IMR-90 (cell line): ENCODE measurements around the gene HOXC5. TPM values are rescaled to one million over a fixed set of nuclear protein-coding genes. Genes with fewer than 3 reads are reported as not detected.

Experiments
- ATAC-seq: fragments of 200-7000 bp; cut with Tn5 transposase; 2 replicates; pipeline ENCODE4 v1.9.1; 2020; ENCODE audit warnings: low read depth, mild to moderate bottlenecking, moderate library complexity
- BruUV-seq: library from RNA; stranded (reverse); fragments of 400-500 nt; replicated peaks from 2 replicates; lab custom pipeline; 2021; lab: Mats Ljungman, UMichigan
- CTCF ChIA-PET: fragments of 300-600 bp; formaldehyde crosslinking; extraction: SDS; loops from one replicate; lab custom pipeline; 2021; ENCODE audit warnings: antibody characterized with exemption; lab: Yijun Ruan, JAX
- POLR2A ChIA-PET: fragments of 300-600 bp; sonication (Branson Sonifier 250); formaldehyde crosslinking; loops from one replicate; lab custom pipeline; 2022; ENCODE audit warnings: antibody characterized with exemption; ENCODE audit not compliant: unreplicated experiment; lab: Charles Lee
- DNase-seq: peaks from one replicate; pipeline ENCODE4 v3.0.0; 2013
- H2AFZ ChIP-seq: replicated peaks from 2 replicates; pipeline ENCODE3; 2013; ENCODE audit warnings: low read length, mild to moderate bottlenecking; ENCODE audit not compliant: poor library complexity
- H2AK5ac ChIP-seq: 2 replicates; pipeline ENCODE4 v1.6.1; 2013; ENCODE audit warnings: low read depth, low read length, inconsistent platforms
- H2AK9ac ChIP-seq: replicated peaks from 2 replicates; pipeline ENCODE3; 2013; ENCODE audit warnings: mild to moderate bottlenecking, low read depth, low read length, moderate library complexity; ENCODE audit not compliant: poor library complexity
- H2BK120ac ChIP-seq: 2 replicates; pipeline ENCODE4 v1.6.1; 2013; ENCODE audit warnings: low read depth, low read length, inconsistent platforms
- H2BK15ac ChIP-seq: 3 replicates; pipeline ENCODE4 v1.6.1; 2013; ENCODE audit warnings: low read depth, low read length, inconsistent platforms
- H2BK20ac ChIP-seq: 2 replicates; pipeline ENCODE4 v1.6.1; 2013; ENCODE audit warnings: low read depth, mild to moderate bottlenecking, inconsistent platforms, low read length, moderate library complexity
- H2BK5ac ChIP-seq: 2 replicates; pipeline ENCODE4 v1.6.1; 2013; ENCODE audit warnings: mild to moderate bottlenecking, low read depth, low read length, inconsistent platforms; ENCODE audit not compliant: poor library complexity, severe bottlenecking
- H3K14ac ChIP-seq: replicated peaks from 2 replicates; pipeline ENCODE4 v1.6.1; 2013; ENCODE audit warnings: low read depth, low read length, inconsistent platforms
- H3K18ac ChIP-seq: 2 replicates; pipeline ENCODE4 v1.6.1; 2013; ENCODE audit warnings: low read depth, low read length, control low read depth
- H3K23ac ChIP-seq: 2 replicates; pipeline ENCODE4 v1.6.1; 2013; ENCODE audit warnings: low read depth, low read length, inconsistent platforms
- H3K27ac ChIP-seq: 2 replicates; pipeline ENCODE4 v1.5.1; 2013; ENCODE audit warnings: mild to moderate bottlenecking, control low read depth, low read length; ENCODE audit not compliant: insufficient read depth
- H3K27me3 ChIP-seq: 2 replicates; pipeline ENCODE4 v1.6.1; 2013; ENCODE audit warnings: low read length; ENCODE audit not compliant: control insufficient read depth, insufficient read depth
- H3K36me3 ChIP-seq: 2 replicates; pipeline ENCODE4 v1.6.1; 2013; ENCODE audit warnings: low read length, mixed read lengths; ENCODE audit not compliant: control insufficient read depth, insufficient read depth
- H3K4ac ChIP-seq: 2 replicates; pipeline ENCODE4 v1.6.1; 2013; ENCODE audit warnings: low read depth, low read length, inconsistent platforms
- H3K4me1 ChIP-seq: 2 replicates; pipeline ENCODE4 v1.6.1; 2013; ENCODE audit warnings: low read length, mixed read lengths; ENCODE audit not compliant: control insufficient read depth, insufficient read depth
- H3K4me2 ChIP-seq: 2 replicates; pipeline ENCODE4 v1.6.1; 2013; ENCODE audit warnings: low read depth, mild to moderate bottlenecking, control low read depth, low read length, moderate library complexity
- H3K4me3 ChIP-seq: 2 replicates; pipeline ENCODE4 v1.5.1; 2013; ENCODE audit warnings: low read depth, mild to moderate bottlenecking, control low read depth, low read length, moderate library complexity; ENCODE audit not compliant: insufficient read depth
- H3K56ac ChIP-seq: 2 replicates; pipeline ENCODE4 v1.6.1; 2013; ENCODE audit warnings: low read length, inconsistent platforms; ENCODE audit not compliant: insufficient read depth; ENCODE audit errors: extremely low read depth
- H3K79me1 ChIP-seq, 2 experiments: 2 replicates each; pipeline ENCODE4 v1.6.1; 2013; ENCODE audit warnings: low read length in 2 of 2, inconsistent platforms in 1 of 2, low read depth in 1 of 2
- H3K9ac ChIP-seq: 2 replicates; pipeline ENCODE4 v1.6.1; 2013; ENCODE audit warnings: low read depth, low read length, control low read depth
- H3K9me1 ChIP-seq: 2 replicates; pipeline ENCODE4 v1.6.1; 2013; ENCODE audit warnings: low read length, inconsistent platforms; ENCODE audit not compliant: insufficient read depth
- H3K9me3 ChIP-seq: 2 replicates; pipeline ENCODE4 v1.6.1; 2013; ENCODE audit warnings: low read length; ENCODE audit not compliant: control insufficient read depth, insufficient read depth
- H4K20me1 ChIP-seq: 2 replicates; pipeline ENCODE4 v1.6.1; 2013; ENCODE audit warnings: low read length, inconsistent platforms; ENCODE audit not compliant: insufficient read depth
- H4K5ac ChIP-seq: 2 replicates; pipeline ENCODE4 v1.6.1; 2013; ENCODE audit warnings: mild to moderate bottlenecking, low read depth, low read length, control low read depth
- H4K8ac ChIP-seq, 2 experiments: 2 replicates each; pipeline ENCODE4 v1.6.1; 2013; ENCODE audit warnings: low read depth in 2 of 2, low read length in 2 of 2, control low read depth in 1 of 2, inconsistent platforms in 1 of 2
- H4K91ac ChIP-seq: 2 replicates; pipeline ENCODE4 v1.6.1; 2013; ENCODE audit warnings: low read depth, low read length, inconsistent platforms; ENCODE audit not compliant: insufficient read depth
- BHLHE40 ChIP-seq: fragments of 150-350 bp; IDR thresholded peaks from 2 replicates; pipeline ENCODE4 v1.6.1; 2016; ENCODE audit warnings: mild to moderate bottlenecking, low read depth, low read length
- CEBPB ChIP-seq: IDR thresholded peaks from 2 replicates; pipeline ENCODE4 v1.6.1; 2012; ENCODE audit warnings: low read depth, low read length, improper control_type of control experiment
- CHD1 ChIP-seq: IDR thresholded peaks from 2 replicates; pipeline ENCODE4 v1.6.1; 2012; ENCODE audit warnings: low read depth, low read length, improper control_type of control experiment
- MAZ ChIP-seq: IDR thresholded peaks from 2 replicates; pipeline ENCODE4 v1.6.1; 2012; ENCODE audit warnings: low read depth, mild to moderate bottlenecking, low read length, improper control_type of control experiment, moderate library complexity, borderline replicate concordance
- MXI1 ChIP-seq: IDR thresholded peaks from 2 replicates; pipeline ENCODE4 v1.6.1; 2012; ENCODE audit warnings: low read depth, mild to moderate bottlenecking, low read length, moderate library complexity, borderline replicate concordance
- POLR2A ChIP-seq: IDR thresholded peaks from 2 replicates; pipeline ENCODE4 v1.6.1; 2012; ENCODE audit warnings: mild to moderate bottlenecking, low read depth, low read length
- RAD21 ChIP-seq: IDR thresholded peaks from 2 replicates; pipeline ENCODE4 v1.6.1; 2012; ENCODE audit warnings: low read length, improper control_type of control experiment
- RFX5 ChIP-seq: IDR thresholded peaks from 2 replicates; pipeline ENCODE4 v1.8.0; 2012; ENCODE audit warnings: low read depth, mild to moderate bottlenecking, low read length, moderate library complexity
- SMC3 ChIP-seq: fragments of 150-350 bp; IDR thresholded peaks from 2 replicates; pipeline ENCODE4 v1.6.1; 2016; ENCODE audit warnings: low read depth, mild to moderate bottlenecking, antibody characterized with exemption, low read length, moderate library complexity
- WGBS, 2 experiments: methylation state at CpG; one replicate each; pipeline versions ENCODE4 v1.1.5 to v1.1.7; 2013; ENCODE audit warnings: missing lambda C conversion rate in 2 of 2; ENCODE audit not compliant: insufficient read length in 1 of 2; ENCODE audit errors: extremely low coverage in 2 of 2; 5-methylcytosine and 5-hydroxymethylcytosine counted together
- dilution Hi-C: fragments of 300-500 bp; cut with HindIII; formaldehyde crosslinking; loops from one replicate; pipeline ENCODE4 v1.14.3; 2018; ENCODE audit warnings: low sequenced_read_pairs; ENCODE audit not compliant: unreplicated experiment
- in situ Hi-C: fragments of 300-500 bp; cut with MboI; formaldehyde crosslinking; loops from 3 replicates; pipeline ENCODE4 v1.14.3; 2019; ENCODE audit warnings: low sequenced_read_pairs, inconsistent platforms, mixed read lengths
- intact Hi-C: fragments of 100-400 bp; cut with micrococcal nuclease; formaldehyde crosslinking; loops from 2 replicates; pipeline ENCODE4 v1.10.0; 2022
- polyA plus RNA-seq, 3 experiments: library from polyadenylated mRNA; depleted of rRNA; stranded (reverse); fragments of >200 nt; gene quantifications; 2 replicates each; pipeline ENCODE4 v1.2.3, GENCODE V29; 2012; ENCODE audit warnings: low replicate concordance in 1 of 3
- total RNA-seq: library from RNA; depleted of rRNA; stranded (reverse); fragments of >200 nt; gene quantifications from 2 replicates; pipeline ENCODE4 v1.2.3, GENCODE V29; 2012
- TF ChIP-seq, protein P1 (sequence below): fragments of 150-350 bp; IDR thresholded peaks from 2 replicates; pipeline ENCODE4 v1.6.1; 2017; ENCODE audit warnings: mild to moderate bottlenecking, antibody characterized with exemption, low read length, low read depth

The HOXC5 gene
- total and polyA plus RNA-seq, 2 of the 4 experiments (the other 2 are of a cell fraction) = not detected

DNA sequence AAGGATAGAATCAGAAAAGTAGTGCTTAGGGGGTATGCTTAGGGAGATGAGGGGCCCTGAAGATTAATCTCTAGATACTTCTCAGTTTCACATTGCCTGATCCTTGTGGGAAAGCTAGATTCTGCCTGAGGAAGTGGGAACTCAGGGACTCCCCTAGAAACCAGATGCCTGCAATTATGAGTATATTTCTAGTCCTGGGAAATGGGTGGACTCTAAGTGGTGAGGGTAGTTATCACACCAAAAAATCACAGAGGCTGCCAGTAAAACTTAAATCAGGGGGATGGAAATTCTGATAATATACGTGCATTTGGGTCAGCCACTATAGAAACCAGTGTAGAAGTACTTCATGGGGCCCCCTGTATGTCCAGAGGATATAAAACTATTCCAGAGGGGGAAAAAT lies 39.1 kb downstream of the HOXC5 start:
- Histone ChIP-seq H3K27ac (no peak overlapping the region), H3K14ac (no peak overlapping the region), H3K9ac (no peak overlapping the region), H2BK5ac (no peak overlapping the region), H2AFZ (no peak overlapping the region), H3K4me1 (no peaks in the 10 kb centered on the region), H3K18ac (no peak overlapping the region), H3K79me1 (no peaks in the 10 kb centered on the region), H3K9me3 (no peaks in the 10 kb centered on the region), H2BK15ac (no peak overlapping the region), H4K20me1 (no peaks in the 10 kb centered on the region), H4K5ac (no peak overlapping the region), H3K4me3 (no peak overlapping the region), H2AK9ac (no peak overlapping the region), H3K4ac (no peak overlapping the region), H4K8ac (no peak overlapping the region), H2AK5ac (no peak overlapping the region), H2BK20ac (no peak overlapping the region), H3K27me3 (peaks cover 18% of the 10 kb centered on the region), H3K23ac (no peak overlapping the region), H3K36me3 (no peaks in the 10 kb centered on the region), H3K9me1 (peaks cover 3% of the 10 kb centered on the region; the same call in 1 of the 2 replicates), H3K56ac (no peak overlapping the region), H2BK120ac (no peak overlapping the region), H4K91ac (no peak overlapping the region), H3K4me2 (no peak overlapping the region)
- POLR2A ChIA-PET = no interaction called here
- dilution Hi-C loops (no loop called here), intact Hi-C loops (no loop called here), in situ Hi-C loops (no loop called here)
- BruUV-seq = no TSS peak
- ATAC-seq (no peak), DNase-seq (no peak)
- no CpG with 5 or more reads among the region's 1 CpG for WGBS, 2 experiments
- TF ChIP-seq SMC3 = no peak
- TF ChIP-seq CEBPB = no peak
- no peak for TF ChIP-seq RFX5
- no peak for TF ChIP-seq POLR2A
- TF ChIP-seq MXI1 = no peak
- no peak for TF ChIP-seq MAZ
- no peak for TF ChIP-seq CHD1
- no peak for TF ChIP-seq BHLHE40
- TF ChIP-seq RAD21 = no peak
- TF ChIP-seq, protein P1, sequence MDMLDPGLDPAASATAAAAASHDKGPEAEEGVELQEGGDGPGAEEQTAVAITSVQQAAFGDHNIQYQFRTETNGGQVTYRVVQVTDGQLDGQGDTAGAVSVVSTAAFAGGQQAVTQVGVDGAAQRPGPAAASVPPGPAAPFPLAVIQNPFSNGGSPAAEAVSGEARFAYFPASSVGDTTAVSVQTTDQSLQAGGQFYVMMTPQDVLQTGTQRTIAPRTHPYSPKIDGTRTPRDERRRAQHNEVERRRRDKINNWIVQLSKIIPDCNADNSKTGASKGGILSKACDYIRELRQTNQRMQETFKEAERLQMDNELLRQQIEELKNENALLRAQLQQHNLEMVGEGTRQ = no peak
- CTCF ChIA-PET = no interaction called here
